Activated CD4-positive, alpha-beta T cell treated with anti-CD3 and anti-CD28 coated beads for 36 hours (primary cell): ENCODE measurements around the gene HAP1. TPM values are rescaled to one million over a fixed set of nuclear protein-coding genes. Genes with fewer than 3 reads are reported as not detected.

Source experiments
- ATAC-seq: fragments of 200-7000 bp; cut with Tn5 transposase; one replicate; pipeline ENCODE4 v1.10.0; 2021; ENCODE audit warnings: mild to moderate bottlenecking, moderate library complexity
- CTCF ChIA-PET: fragments of 350-600 bp; sonication (Branson Sonifier 250); formaldehyde crosslinking; loops from one replicate; lab custom pipeline; 2021; ENCODE audit warnings: antibody characterized with exemption; lab: Charles Lee
- POLR2A ChIA-PET: fragments of 350-600 bp; sonication (Branson Sonifier 250); formaldehyde crosslinking; loops from one replicate; lab custom pipeline; 2021; ENCODE audit warnings: antibody characterized with exemption, inconsistent platforms; lab: Charles Lee
- DNase-seq: peaks from one replicate; pipeline ENCODE4 v3.0.0-alpha.2; 2020
- H3K27ac Mint-ChIP-seq: one replicate; pipeline ENCODE4 v1.8.0; 2021; ENCODE audit warnings: mixed read lengths
- H3K27me3 Mint-ChIP-seq: one replicate; pipeline ENCODE4 v1.8.0; 2021; ENCODE audit warnings: mixed read lengths
- H3K36me3 Mint-ChIP-seq: one replicate; pipeline ENCODE4 v1.8.0; 2021; ENCODE audit warnings: low read depth, mixed read lengths
- H3K4me1 Mint-ChIP-seq: one replicate; pipeline ENCODE4 v1.8.0; 2021; ENCODE audit warnings: mixed read lengths
- H3K4me3 Mint-ChIP-seq: one replicate; pipeline ENCODE4 v1.8.0; 2021; ENCODE audit warnings: mild to moderate bottlenecking, moderate library complexity, mixed read lengths
- H3K9me3 Mint-ChIP-seq: one replicate; pipeline ENCODE4 v1.8.0; 2021; ENCODE audit warnings: low read depth, mixed read lengths
- intact Hi-C, 2 experiments: fragments of 100-400 bp; cut with DNase I in 1 of 2; cut with micrococcal nuclease in 1 of 2; formaldehyde crosslinking; loops; one replicate each; pipeline versions ENCODE4 v1.14.2 to v1.15.1; 2022 to 2024; cut with DNase I, micrococcal nuclease
- total RNA-seq, 2 experiments: library from RNA; stranded (reverse); gene quantifications; one replicate each; pipeline ENCODE4 v1.2.3, GENCODE V29; 2021

HAP1 gene
- total RNA-seq, 2 experiments from 2014 or later = not detected

- ATAC-seq = no peak
Observed at GRCh38 chr17:41762391-41762790, 27.9 kb upstream of the HAP1 start.

GRCh38 chr17:41760878-41761277, 26.4 kb upstream of the HAP1 start:
- Mint-ChIP-seq H3K9me3 (no peaks in the 10 kb centered on the region), H3K27me3 (no peaks in the 10 kb centered on the region), H3K4me1 (no peaks in the 10 kb centered on the region), H3K36me3 (no peaks in the 10 kb centered on the region), H3K27ac (no peak overlapping the region), H3K4me3 (no peak overlapping the region)
- POLR2A ChIA-PET = no interaction called here
- DNase-seq (no peak), ATAC-seq (no peak)
- intact Hi-C loops = no loop called here
- CTCF ChIA-PET = no interaction called here

More at GRCh38 chr17:41762391-41762790, 27.9 kb upstream of the HAP1 start:
- H3K27me3 Mint-ChIP-seq = no peaks in the 10 kb centered on the region
- DNase-seq = no peak
- POLR2A ChIA-PET = interaction anchor here (0.5 kb wide), 1 partner anchor 42 kb away, joined by 5 read pairs; no protein-coding TSS in a partner anchor
- H3K4me3 Mint-ChIP-seq = no peak overlapping the region
- no peaks in the 10 kb centered on the region for H3K9me3 Mint-ChIP-seq
- H3K36me3 Mint-ChIP-seq = no peaks in the 10 kb centered on the region
- intact Hi-C loops = no loop called here
- CTCF ChIA-PET = no interaction called here
- no peaks in the 10 kb centered on the region for H3K4me1 Mint-ChIP-seq
- no peak overlapping the region for H3K27ac Mint-ChIP-seq

- Mint-ChIP-seq H3K36me3 (no peaks in the 10 kb centered on the region), H3K4me3 (no peak overlapping the region), H3K9me3 (no peaks in the 10 kb centered on the region), H3K27me3 (no peaks in the 10 kb centered on the region), H3K27ac (no peak overlapping the region), H3K4me1 (no peaks in the 10 kb centered on the region)
- ChIA-PET CTCF (interaction anchor here (0.6 kb wide), 1 partner anchor 64 kb away, joined by 4 read pairs; no protein-coding TSS in a partner anchor), POLR2A (no interaction called here)
- ATAC-seq (no peak), DNase-seq (no peak)
- intact Hi-C loops = no loop called here
Observed at GRCh38 chr17:41758601-41759000, 24.2 kb upstream of the HAP1 start.

- DNase-seq (no peak), ATAC-seq (no peak)
- Mint-ChIP-seq H3K9me3 (no peaks in the 10 kb centered on the region), H3K36me3 (no peaks in the 10 kb centered on the region), H3K27me3 (no peaks in the 10 kb centered on the region), H3K4me3 (no peak overlapping the region), H3K27ac (no peak overlapping the region), H3K4me1 (no peaks in the 10 kb centered on the region)
- intact Hi-C loops = no loop called here
- CTCF ChIA-PET = no interaction called here
- POLR2A ChIA-PET = interaction anchor here (0.5 kb wide), 1 partner anchor 37 kb away, joined by 3 read pairs; no protein-coding TSS in a partner anchor
Observed at GRCh38 chr17:41754066-41754465, 19.6 kb upstream of the HAP1 start.

- ATAC-seq = no peak
- H3K9me3 Mint-ChIP-seq = no peaks in the 10 kb centered on the region
- intact Hi-C loops = no loop called here
- no peak overlapping the region for H3K27ac Mint-ChIP-seq
- POLR2A ChIA-PET = interaction anchor here (0.6 kb wide), 1 partner anchor 618 kb away, joined by 4 read pairs; no protein-coding TSS in a partner anchor
- peaks cover 4% of the 10 kb centered on the region for H3K27me3 Mint-ChIP-seq
- no peaks in the 10 kb centered on the region for H3K36me3 Mint-ChIP-seq
- CTCF ChIA-PET = interaction anchor here (0.7 kb wide), 1 partner anchor 1712 kb away, joined by 3 read pairs; no protein-coding TSS in a partner anchor
- no peaks in the 10 kb centered on the region for H3K4me1 Mint-ChIP-seq
- H3K4me3 Mint-ChIP-seq = no peak overlapping the region
- no peak for DNase-seq
Observed at GRCh38 chr17:41751288-41751687, 16.8 kb upstream of the HAP1 start.

GRCh38 chr17:41750862-41751261, 16.4 kb upstream of the HAP1 start:
- Mint-ChIP-seq H3K4me1 (no peaks in the 10 kb centered on the region), H3K36me3 (no peaks in the 10 kb centered on the region), H3K27ac (no peak overlapping the region), H3K9me3 (no peaks in the 10 kb centered on the region), H3K27me3 (peaks cover 4% of the 10 kb centered on the region), H3K4me3 (no peak overlapping the region)
- ChIA-PET POLR2A (interaction anchor here (0.6 kb wide), 1 partner anchor 617 kb away, joined by 4 read pairs; no protein-coding TSS in a partner anchor), CTCF (interaction anchor here (0.7 kb wide), 1 partner anchor 1712 kb away, joined by 3 read pairs; no protein-coding TSS in a partner anchor)
- ATAC-seq (no peak), DNase-seq (no peak)
- intact Hi-C loops = no loop called here

- H3K4me1 Mint-ChIP-seq = no peaks in the 10 kb centered on the region
- no peak overlapping the region for H3K27ac Mint-ChIP-seq
- intact Hi-C loops = no loop called here
- H3K4me3 Mint-ChIP-seq = no peak overlapping the region
- no peaks in the 10 kb centered on the region for H3K9me3 Mint-ChIP-seq
- ChIA-PET CTCF (no interaction called here), POLR2A (no interaction called here)
- peaks cover 4% of the 10 kb centered on the region for H3K27me3 Mint-ChIP-seq
- ATAC-seq (no peak), DNase-seq (no peak)
- H3K36me3 Mint-ChIP-seq = no peaks in the 10 kb centered on the region
Observed at GRCh38 chr17:41748275-41748674, 13.8 kb upstream of the HAP1 start.

- Mint-ChIP-seq H3K27ac (no peak overlapping the region), H3K4me3 (no peak overlapping the region), H3K36me3 (no peaks in the 10 kb centered on the region), H3K9me3 (no peaks in the 10 kb centered on the region), H3K4me1 (peaks cover 3% of the 10 kb centered on the region), H3K27me3 (peaks cover 13% of the 10 kb centered on the region)
- POLR2A ChIA-PET = interaction anchor here (0.5 kb wide), 1 partner anchor 40 kb away, joined by 4 read pairs; no protein-coding TSS in a partner anchor
- CTCF ChIA-PET = interaction anchor here (0.7 to 1.1 kb wide), 2 partner anchors 44 to 59 kb away, joined by 3 read pairs; no protein-coding TSS in a partner anchor
- DNase-seq = no peak
- intact Hi-C loops = no loop called here
- ATAC-seq = no peak
Observed at GRCh38 chr17:41741709-41742108, 7.3 kb upstream of the HAP1 start.

GRCh38 chr17:41740506-41740905, 6.1 kb upstream of the HAP1 start:
- Mint-ChIP-seq H3K27ac (no peak overlapping the region), H3K9me3 (no peaks in the 10 kb centered on the region), H3K4me3 (no peak overlapping the region), H3K4me1 (peaks cover 3% of the 10 kb centered on the region), H3K36me3 (no peaks in the 10 kb centered on the region), H3K27me3 (peaks cover 17% of the 10 kb centered on the region)
- intact Hi-C loops = no loop called here
- CTCF ChIA-PET = no interaction called here
- POLR2A ChIA-PET = interaction anchor here (0.6 kb wide), 2 partner anchors 13 to 211 kb away, joined by 4 to 6 read pairs; no protein-coding TSS in a partner anchor
- ATAC-seq (no peak), DNase-seq (no peak)

GRCh38 chr17:41739661-41740352, 5.4 kb upstream of the HAP1 start:
- Mint-ChIP-seq H3K4me3 (no peak overlapping the region), H3K9me3 (no peaks in the 10 kb centered on the region), H3K36me3 (no peaks in the 10 kb centered on the region), H3K27me3 (peaks cover 21% of the 10 kb centered on the region), H3K27ac (no peak overlapping the region), H3K4me1 (peaks cover 5% of the 10 kb centered on the region)
- ATAC-seq (no peak), DNase-seq (no peak)
- ChIA-PET POLR2A (interaction anchor here (0.6 kb wide), 1 partner anchor 212 kb away, joined by 6 read pairs; no protein-coding TSS in a partner anchor), CTCF (interaction anchor here (0.6 kb wide), 2 partner anchors 59 to 1382 kb away, joined by 3 read pairs; no protein-coding TSS in a partner anchor)
- intact Hi-C loops = loop anchor here (2.0 to 10.0 kb wide), 2 partner anchors 71 to 125 kb away; partner anchors contain the start of genes KLHL11 (in 1 of the 2) and P3H4 (in 1 of the 2)

GRCh38 chr17:41738801-41739112, 4.3 kb upstream of the HAP1 start:
- Mint-ChIP-seq H3K4me1 (peaks cover 5% of the 10 kb centered on the region), H3K27me3 (peaks cover 24% of the 10 kb centered on the region), H3K4me3 (no peak overlapping the region), H3K27ac (no peak overlapping the region), H3K9me3 (no peaks in the 10 kb centered on the region), H3K36me3 (no peaks in the 10 kb centered on the region)
- intact Hi-C loops = loop anchor here (1.0 to 10.0 kb wide), 5 partner anchors 63 to 221 kb away; partner anchors contain the start of genes KLHL11 (in 1 of the 2) and P3H4 (in 1 of the 2)
- DNase-seq = no peak
- ChIA-PET CTCF (no interaction called here), POLR2A (no interaction called here)
- ATAC-seq = no peak
